H1 (cell line): ENCODE results near the gene CEP152. TPM values are rescaled to one million over a fixed set of nuclear protein-coding genes. Genes with fewer than 3 reads are reported as not detected.

Experiments used
- CTCF ChIA-PET: fragments of 300-600 bp; sonication (Branson Sonifier 250); formaldehyde crosslinking; loops from one replicate; lab custom pipeline; 2021; ENCODE audit not compliant: partially characterized antibody; lab: Charles Lee
- POLR2A ChIA-PET: fragments of 300-600 bp; sonication (Branson Sonifier 250); formaldehyde crosslinking; loops from one replicate; lab custom pipeline; 2021; ENCODE audit warnings: inconsistent platforms; ENCODE audit not compliant: partially characterized antibody; lab: Charles Lee
- DNase-seq, 2 experiments: peaks; one replicate each; pipeline versions ENCODE4 v3.0.0 to v3.0.0-alpha.2; 2010 to 2022; ENCODE audit warnings: low spot score in 2 of 2, low read depth in 1 of 2, mixed read lengths in 1 of 2
- FAIRE-seq: peaks from 2 replicates; lab custom pipeline; 2011; peaks lifted over from hg19 to GRCh38; lab: Jason Lieb, UNC
- H2AFZ ChIP-seq: 2 replicates; pipeline ENCODE4 v1.8.1; 2012; ENCODE audit warnings: low read length, inconsistent platforms
- H2AK5ac ChIP-seq: 2 replicates; pipeline ENCODE4 v1.6.1; 2013; ENCODE audit warnings: low read depth, low read length
- H2BK120ac ChIP-seq: replicated peaks from 2 replicates; pipeline ENCODE3; 2013; ENCODE audit warnings: low read depth, low read length, inconsistent platforms
- H2BK12ac ChIP-seq: 2 replicates; pipeline ENCODE4 v1.6.1; 2013; ENCODE audit warnings: low read depth, low read length
- H2BK15ac ChIP-seq: 2 replicates; pipeline ENCODE4 v1.6.1; 2013; ENCODE audit warnings: low read length
- H2BK20ac ChIP-seq: 2 replicates; pipeline ENCODE4 v1.6.1; 2013; ENCODE audit warnings: low read length
- H2BK5ac ChIP-seq: 2 replicates; pipeline ENCODE4 v1.6.1; 2013; ENCODE audit warnings: low read depth, low read length
- H3K14ac ChIP-seq: 2 replicates; pipeline ENCODE4 v1.6.1; 2013; ENCODE audit warnings: inconsistent platforms; ENCODE audit not compliant: insufficient read length
- H3K18ac ChIP-seq: 2 replicates; pipeline ENCODE4 v1.6.1; 2013; ENCODE audit warnings: low read length; ENCODE audit errors: extremely low read depth
- H3K23ac ChIP-seq: 2 replicates; pipeline ENCODE4 v1.6.1; 2013; ENCODE audit warnings: inconsistent platforms; ENCODE audit not compliant: insufficient read length
- H3K23me2 ChIP-seq: 2 replicates; pipeline ENCODE4 v1.6.1; 2013; ENCODE audit warnings: low read depth, low read length
- H3K27ac ChIP-seq: 2 replicates; pipeline ENCODE4 v1.6.1; 2011; ENCODE audit warnings: low read depth, low read length, inconsistent platforms
- H3K27me3 ChIP-seq, 4 experiments: replicated peaks in 1 of 4; 1 replicate in 1 of 4; 2 replicates in 3 of 4; pipeline versions ENCODE4 v1.6.1 to v1.8.1; 2011 to 2013; ENCODE audit warnings: low read length in 3 of 4, mild to moderate bottlenecking in 3 of 4, inconsistent platforms in 2 of 4, mixed read lengths in 2 of 4, moderate library complexity in 1 of 4; ENCODE audit not compliant: control insufficient read depth in 3 of 4, insufficient read depth in 3 of 4; ENCODE audit errors: extremely low read depth in 1 of 4
- H3K36me3 ChIP-seq, 4 experiments: 2 replicates each; pipeline versions ENCODE4 v1.6.1 to v1.8.1; 2011 to 2013; ENCODE audit warnings: mild to moderate bottlenecking in 4 of 4, low read length in 3 of 4, moderate library complexity in 2 of 4, control low read depth in 1 of 4, inconsistent platforms in 1 of 4; ENCODE audit not compliant: insufficient read depth in 4 of 4, control insufficient read depth in 2 of 4
- H3K4ac ChIP-seq: replicated peaks from 2 replicates; pipeline ENCODE3; 2013; ENCODE audit warnings: low read length, low read depth, mixed read lengths, inconsistent platforms; ENCODE audit not compliant: insufficient read length
- H3K4me1 ChIP-seq, 4 experiments: replicated peaks in 1 of 4; 1 replicate in 1 of 4; 2 replicates in 3 of 4; pipeline versions ENCODE4 v1.6.1 to v1.8.1; 2011 to 2013; ENCODE audit warnings: low read length in 3 of 4, inconsistent platforms in 2 of 4, mixed read lengths in 1 of 4; ENCODE audit not compliant: insufficient read depth in 4 of 4, control insufficient read depth in 3 of 4
- H3K4me2 ChIP-seq, 2 experiments: 2 replicates each; pipeline versions ENCODE4 v1.6.1 to v1.8.1; 2011 to 2013; ENCODE audit warnings: low read depth in 2 of 2, low read length in 2 of 2, control low read depth in 1 of 2, inconsistent platforms in 1 of 2, mild to moderate bottlenecking in 1 of 2; ENCODE audit not compliant: insufficient read depth in 1 of 2
- H3K4me3 ChIP-seq, 4 experiments: fragments of 200-600, 300-600 bp in 1 of 4; sonication (generic), shearing (Covaris generic), sonication (Bioruptor Twin) in 1 of 4; 2 replicates each; pipeline versions ENCODE4 v1.5.1 to v1.8.1; 2011 to 2016; ENCODE audit warnings: low read length in 4 of 4, low read depth in 3 of 4, control low read depth in 2 of 4, inconsistent platforms in 2 of 4, mild to moderate bottlenecking in 2 of 4, mixed read lengths in 1 of 4, moderate library complexity in 1 of 4; ENCODE audit not compliant: insufficient read depth in 2 of 4; ENCODE audit errors: extremely low read depth in 1 of 4
- H3K56ac ChIP-seq: replicated peaks from 2 replicates; pipeline ENCODE3; 2013; ENCODE audit warnings: low read depth, mild to moderate bottlenecking, mixed read lengths, low read length, inconsistent platforms; ENCODE audit not compliant: insufficient read length
- H3K79me1 ChIP-seq: 2 replicates; pipeline ENCODE4 v1.6.1; 2013; ENCODE audit warnings: low read depth, low read length, control low read depth
- H3K79me2 ChIP-seq, 2 experiments: 2 replicates each; pipeline versions ENCODE4 v1.6.1 to v1.8.1; 2012 to 2013; ENCODE audit warnings: low read length in 2 of 2, mild to moderate bottlenecking in 2 of 2, inconsistent platforms in 1 of 2; ENCODE audit not compliant: insufficient read depth in 2 of 2, control insufficient read depth in 1 of 2
- H3K9ac ChIP-seq, 4 experiments: replicated peaks in 1 of 4; 1 replicate in 1 of 4; 2 replicates in 3 of 4; pipeline versions ENCODE4 v1.6.1 to v1.8.1; 2011 to 2013; ENCODE audit warnings: low read depth in 3 of 4, low read length in 3 of 4, control low read depth in 2 of 4, mild to moderate bottlenecking in 2 of 4, moderate library complexity in 2 of 4, inconsistent platforms in 1 of 4; ENCODE audit errors: extremely low read depth in 1 of 4
- H3K9me3 ChIP-seq, 2 experiments: 2 replicates each; pipeline versions ENCODE4 v1.6.1 to v1.8.1; 2012 to 2013; ENCODE audit warnings: mild to moderate bottlenecking in 2 of 2, moderate library complexity in 2 of 2, control low read depth in 1 of 2, inconsistent platforms in 1 of 2, low read depth in 1 of 2, low read length in 1 of 2, mixed read lengths in 1 of 2; ENCODE audit not compliant: insufficient read depth in 2 of 2
- H4K20me1 ChIP-seq, 2 experiments: replicated peaks in 1 of 2; 2 replicates each; pipeline versions ENCODE3 to v1.8.1; 2011 to 2013; ENCODE audit warnings: inconsistent platforms in 2 of 2, low read length in 2 of 2, mild to moderate bottlenecking in 1 of 2; ENCODE audit not compliant: insufficient read depth in 2 of 2, control insufficient read depth in 1 of 2
- H4K5ac ChIP-seq: 2 replicates; pipeline ENCODE4 v1.6.1; 2013; ENCODE audit warnings: low read length, low read depth, mixed read lengths, inconsistent platforms; ENCODE audit not compliant: insufficient read length
- H4K8ac ChIP-seq: 2 replicates; pipeline ENCODE4 v1.8.0; 2013; ENCODE audit warnings: mild to moderate bottlenecking, moderate library complexity, low read length, inconsistent platforms; ENCODE audit not compliant: insufficient read depth; ENCODE audit errors: extremely low read depth
- H4K91ac ChIP-seq: replicated peaks from 2 replicates; pipeline ENCODE3; 2013; ENCODE audit warnings: low read length, mixed read lengths, inconsistent platforms; ENCODE audit not compliant: insufficient read length
- ASH2L ChIP-seq: fragments of 200-600, 300-600 bp; sonication (generic); IDR thresholded peaks from one replicate; pipeline ENCODE4 v1.7.1; 2017; ENCODE audit warnings: low read length
- BRCA1 ChIP-seq: IDR thresholded peaks from 2 replicates; pipeline ENCODE4 v1.6.1; 2012; ENCODE audit warnings: low read depth, low read length, improper control_type of control experiment
- CEBPB ChIP-seq: IDR thresholded peaks from 2 replicates; pipeline ENCODE4 v1.6.1; 2012; ENCODE audit warnings: low read depth, low read length
- EP300 ChIP-seq, 2 experiments: IDR thresholded peaks; 1 replicate in 1 of 2; 2 replicates in 1 of 2; pipeline ENCODE4 v1.6.1; 2011 to 2012; ENCODE audit warnings: low read depth in 2 of 2, low read length in 2 of 2, mild to moderate bottlenecking in 2 of 2, borderline replicate concordance in 1 of 2, inconsistent platforms in 1 of 2, moderate library complexity in 1 of 2
- HDAC6 ChIP-seq: IDR thresholded peaks from one replicate; pipeline ENCODE4 v1.7.1; 2012; ENCODE audit warnings: low read depth, mild to moderate bottlenecking, inconsistent platforms, low read length, moderate library complexity
- JUND ChIP-seq: IDR thresholded peaks from 2 replicates; pipeline ENCODE4 v1.6.1; 2011; ENCODE audit warnings: mild to moderate bottlenecking, improper control_type of control experiment, low read length
- KDM4A ChIP-seq: IDR thresholded peaks from one replicate; pipeline ENCODE4 v1.7.1; 2012; ENCODE audit warnings: low read depth, mild to moderate bottlenecking, moderate library complexity, low read length, inconsistent platforms; ENCODE audit not compliant: severe bottlenecking
- RBBP5 ChIP-seq: IDR thresholded peaks from 2 replicates; pipeline ENCODE4 v1.7.1; 2012; ENCODE audit warnings: low read depth, mild to moderate bottlenecking, inconsistent platforms, low read length, moderate library complexity, borderline replicate concordance
- RXRA ChIP-seq: IDR thresholded peaks from 2 replicates; pipeline ENCODE4 v1.6.1; 2011; ENCODE audit warnings: low read depth, mild to moderate bottlenecking, low read length, moderate library complexity; ENCODE audit not compliant: insufficient read depth
- SIX5 ChIP-seq: IDR thresholded peaks from 2 replicates; pipeline ENCODE4 v1.6.1; 2011; ENCODE audit warnings: mild to moderate bottlenecking, low read depth, low read length
- polyA plus RNA-seq, 7 experiments: library from polyadenylated mRNA; depleted of rRNA in 3 of 7; stranded (reverse) in 5 of 7; unstranded in 2 of 7; fragments of >200 nt in 5 of 7; fragments of 200-250 nt in 2 of 7; gene quantifications; 1 replicate in 5 of 7; 2 replicates in 1 of 7; 4 replicates in 1 of 7; pipeline versions ENCODE4 v1.2.1 to v1.2.3, GENCODE V29; 2011 to 2013; ENCODE audit warnings: missing spikeins in 2 of 7, mixed read lengths in 2 of 7
- total RNA-seq: library from RNA; stranded (reverse); fragmentation: NEBNext Ultra II Directional; extraction: Animal tissue kit (Norgen Biotek cat#: 25700); gene quantifications from 2 replicates; pipeline ENCODE4 v1.2.1, GENCODE V29; 2021
- TF ChIP-seq, protein P1 (sequence below): IDR thresholded peaks from 2 replicates; pipeline ENCODE4 v1.6.1; 2011; ENCODE audit warnings: low read depth, mild to moderate bottlenecking, low read length; ENCODE audit not compliant: insufficient read depth

Gene CEP152
- total and polyA plus RNA-seq, 2 of the 8 experiments (the other 6 are each of a cell fraction or from before 2014, with no cell fraction given), result 1.4 to 16.2 TPM

DNA sequence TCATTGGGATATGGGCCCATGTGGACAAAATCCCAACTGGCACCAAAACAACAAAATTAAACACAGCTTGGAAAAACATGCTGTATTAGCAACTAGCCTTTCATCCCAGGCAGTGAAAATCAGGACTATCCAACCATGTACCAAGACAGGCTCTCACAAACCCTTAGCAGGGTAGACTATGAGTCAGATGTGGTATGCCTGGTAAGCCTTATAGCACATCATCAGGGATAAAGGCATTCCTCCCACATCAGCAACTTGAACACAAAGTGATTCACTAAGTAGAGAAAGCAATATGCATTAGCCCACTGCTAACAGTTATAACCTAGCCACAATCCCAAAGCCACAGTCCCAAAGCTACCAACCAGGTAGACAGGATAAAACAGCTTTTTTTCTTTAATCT, 8.0 kb downstream of the CEP152 start:
- H2BK12ac ChIP-seq, result no peak overlapping the region
- H4K20me1 ChIP-seq, result peaks cover 2 to 3% of the 10 kb centered on the region in 2 experiments
- no peaks in the 10 kb centered on the region for H3K9me3 ChIP-seq
- H3K4me2 ChIP-seq, result no peak overlapping the region
- no peak overlapping the region for H3K18ac ChIP-seq
- H3K23me2 ChIP-seq, result no peaks in the 10 kb centered on the region; the same call in 1 of the 2 replicates
- H3K14ac ChIP-seq, result no peak overlapping the region
- H2BK15ac ChIP-seq, result no peak overlapping the region
- FAIRE-seq, result no peak
- no peak overlapping the region for H3K4me3 ChIP-seq
- H3K79me1 ChIP-seq, result peaks cover 5% of the 10 kb centered on the region; the same call in 1 of the 2 replicates
- no peak overlapping the region for H2BK20ac ChIP-seq
- no peak overlapping the region for H3K4ac ChIP-seq
- ChIA-PET POLR2A (interaction anchor here (2.1 kb wide), 1 partner anchor 8 kb away, joined by 5 read pairs; the partner anchor contains the start of gene CEP152), CTCF (interaction anchor here (0.7 to 1.1 kb wide), 2 partner anchors 10 to 27 kb away, joined by 3 read pairs; no protein-coding TSS in a partner anchor)
- no peak overlapping the region for H3K23ac ChIP-seq
- H4K8ac ChIP-seq, result no peak overlapping the region
- no peak overlapping the region for H4K5ac ChIP-seq
- no peak for DNase-seq
- no peak overlapping the region for H3K9ac ChIP-seq
- H3K79me2 ChIP-seq, result peaks cover 0 to 56% of the 10 kb centered on the region in 2 experiments; a peak in 2 of 4 replicates
- H2AFZ ChIP-seq, result no peak overlapping the region
- TF ChIP-seq BRCA1 (no peak), HDAC6 (no peak), JUND (no peak), RXRA (no peak), SIX5 (no peak), KDM4A (no peak), CEBPB (no peak), ASH2L (no peak), RBBP5 (no peak), EP300 (IDR thresholded peaks at IDR 0.05; ENCODE audit: borderline replicate concordance in 1 of 2, low read depth in 2 of 2, low read length in 2 of 2) (no peak)
- TF ChIP-seq, protein P1, sequence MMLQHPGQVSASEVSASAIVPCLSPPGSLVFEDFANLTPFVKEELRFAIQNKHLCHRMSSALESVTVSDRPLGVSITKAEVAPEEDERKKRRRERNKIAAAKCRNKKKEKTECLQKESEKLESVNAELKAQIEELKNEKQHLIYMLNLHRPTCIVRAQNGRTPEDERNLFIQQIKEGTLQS, result no peak
- H2BK120ac ChIP-seq, result no peak overlapping the region
- peaks cover 0 to 4% (median 0%) of the 10 kb centered on the region in 4 experiments; a peak in 1 of 8 replicates for H3K36me3 ChIP-seq
- H3K56ac ChIP-seq, result no peak overlapping the region
- no peak overlapping the region for H4K91ac ChIP-seq
- peaks cover 0 to 3% (median 2%) of the 10 kb centered on the region in 4 experiments; a peak in 6 of 7 replicates for H3K4me1 ChIP-seq
- H2AK5ac ChIP-seq, result no peak overlapping the region
- no peaks in the 10 kb centered on the region for H3K27me3 ChIP-seq
- H3K27ac ChIP-seq, result no peak overlapping the region
- H2BK5ac ChIP-seq, result no peak overlapping the region
